Fibroblast of skin of abdomen (primary cell): ENCODE measurements around the gene NR2C2. TPM values are rescaled to one million over a fixed set of nuclear protein-coding genes. Genes with fewer than 3 reads are reported as not detected.
A peak's percentile ranks its signal among the peaks of the same experiment; 100 is the strongest.
"Not testable (repeated sequence)": the region's sequence is repeated elsewhere in the genome, so short reads cannot be mapped to it uniquely, and the experiment has no call there.

ENCODE experiments used
- DNase-seq: peaks from one replicate; pipeline ENCODE4 v3.0.0-alpha.2; 2013
- polyA plus RNA-seq, 2 experiments: library from polyadenylated mRNA; unstranded; fragments of 120-200 nt; gene quantifications; one replicate each; pipeline ENCODE4 v1.2.1, GENCODE V29; 2013; ENCODE audit not compliant: insufficient read length in 2 of 2

NR2C2 gene
- polyA plus RNA-seq (2013, experiment 1 of 2; ENCODE audit: insufficient read length): 27.2 TPM
- polyA plus RNA-seq (2013, experiment 2 of 2; ENCODE audit: insufficient read length): 26.9 TPM

DNA sequence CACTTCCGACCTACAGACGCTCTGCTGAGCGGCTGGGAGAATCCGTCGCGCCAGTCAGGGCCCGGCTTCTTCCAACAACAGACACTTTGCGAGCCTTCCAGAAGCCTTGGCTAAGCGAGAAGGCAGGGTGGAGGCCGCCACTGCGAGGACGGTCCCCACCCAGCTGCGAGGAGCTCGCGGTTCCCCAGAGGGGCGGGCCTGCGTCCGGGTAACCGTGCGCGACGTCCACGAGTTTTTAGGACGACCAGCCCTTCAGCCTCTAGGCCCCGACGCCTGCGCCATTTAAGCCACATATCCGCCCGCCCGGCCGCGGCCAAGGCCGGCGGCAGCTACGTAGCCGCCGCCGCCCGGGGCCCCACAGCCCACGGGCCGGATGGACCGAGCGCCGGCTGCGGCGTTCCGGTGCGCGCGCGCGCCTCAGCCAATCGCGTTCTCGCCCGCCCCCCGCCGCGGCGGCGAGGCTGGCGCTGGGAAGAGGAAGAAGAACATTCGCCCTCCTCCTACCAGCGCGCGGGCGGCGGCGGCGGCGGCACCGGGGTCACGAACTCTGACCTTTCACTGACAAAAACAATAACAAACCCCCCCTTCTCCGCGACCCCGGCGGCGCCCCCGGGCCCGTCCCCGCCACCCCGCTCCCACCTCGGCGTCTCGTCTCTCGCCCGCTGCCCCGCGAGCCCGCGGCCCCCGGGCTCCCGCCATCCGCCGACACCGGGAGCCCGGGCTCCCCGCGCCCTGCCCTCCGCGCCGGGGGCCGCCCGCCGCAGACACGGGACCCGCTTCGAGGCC is at the start of gene NR2C2:
Gene NR2C2, plus strand, starts transcription at position 484 of the 786 bp plus-strand sequence. CDS start 56,332 bp downstream, outside the sequence.
- DNase-seq: peak; percentile 80

DNA sequence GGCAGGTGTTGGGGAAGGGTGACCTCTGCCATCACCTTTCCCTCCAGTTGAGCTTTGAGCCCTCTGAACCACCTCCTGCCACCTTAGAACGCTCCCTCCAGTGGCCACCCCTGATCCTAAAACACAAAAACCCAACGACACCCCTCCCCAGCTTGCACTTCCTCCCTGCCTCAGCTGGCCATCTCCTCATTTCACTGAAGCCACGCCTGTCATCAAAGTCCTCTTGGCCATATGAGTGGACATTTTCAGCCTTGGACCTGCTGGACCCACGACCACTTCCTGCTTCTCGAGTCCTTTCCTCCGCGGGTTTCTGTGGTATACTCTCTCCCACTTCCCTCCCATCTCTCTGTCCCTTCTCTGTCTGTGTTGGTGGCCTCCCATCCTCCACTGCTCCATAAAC is 48.5 kb upstream of the NR2C2 start:
- no peak for DNase-seq

DNA sequence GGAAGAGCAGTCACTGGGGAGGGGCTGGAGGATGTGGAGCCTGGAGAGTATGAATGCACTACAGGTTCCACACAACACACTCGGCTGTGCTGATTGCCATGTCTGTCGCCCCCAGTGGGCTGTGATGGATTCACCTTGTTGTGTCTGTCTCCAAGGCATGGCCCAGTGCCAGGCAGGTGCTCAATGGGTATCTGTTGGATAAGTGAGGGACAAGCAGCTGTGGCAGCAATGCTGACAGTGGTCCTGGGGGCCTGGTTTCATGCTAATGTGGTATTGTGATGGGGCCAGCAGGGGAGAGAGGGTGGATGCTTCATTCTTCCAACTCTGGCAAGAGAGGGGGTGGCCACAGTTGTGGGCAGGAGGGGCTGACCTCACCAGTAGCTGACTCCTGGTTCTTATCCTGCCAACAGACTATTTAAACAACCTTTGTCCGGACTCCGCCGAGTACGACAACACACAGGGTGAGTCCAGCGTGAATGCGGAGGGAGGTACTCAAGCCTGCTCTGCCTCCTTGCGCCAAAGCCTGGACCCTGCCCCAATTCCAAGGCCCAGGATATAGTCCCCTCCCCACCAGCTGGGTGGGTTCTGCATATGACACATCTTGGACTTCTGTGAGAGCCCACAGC is 47.3 kb upstream of the NR2C2 start:
- no peak for DNase-seq

DNA sequence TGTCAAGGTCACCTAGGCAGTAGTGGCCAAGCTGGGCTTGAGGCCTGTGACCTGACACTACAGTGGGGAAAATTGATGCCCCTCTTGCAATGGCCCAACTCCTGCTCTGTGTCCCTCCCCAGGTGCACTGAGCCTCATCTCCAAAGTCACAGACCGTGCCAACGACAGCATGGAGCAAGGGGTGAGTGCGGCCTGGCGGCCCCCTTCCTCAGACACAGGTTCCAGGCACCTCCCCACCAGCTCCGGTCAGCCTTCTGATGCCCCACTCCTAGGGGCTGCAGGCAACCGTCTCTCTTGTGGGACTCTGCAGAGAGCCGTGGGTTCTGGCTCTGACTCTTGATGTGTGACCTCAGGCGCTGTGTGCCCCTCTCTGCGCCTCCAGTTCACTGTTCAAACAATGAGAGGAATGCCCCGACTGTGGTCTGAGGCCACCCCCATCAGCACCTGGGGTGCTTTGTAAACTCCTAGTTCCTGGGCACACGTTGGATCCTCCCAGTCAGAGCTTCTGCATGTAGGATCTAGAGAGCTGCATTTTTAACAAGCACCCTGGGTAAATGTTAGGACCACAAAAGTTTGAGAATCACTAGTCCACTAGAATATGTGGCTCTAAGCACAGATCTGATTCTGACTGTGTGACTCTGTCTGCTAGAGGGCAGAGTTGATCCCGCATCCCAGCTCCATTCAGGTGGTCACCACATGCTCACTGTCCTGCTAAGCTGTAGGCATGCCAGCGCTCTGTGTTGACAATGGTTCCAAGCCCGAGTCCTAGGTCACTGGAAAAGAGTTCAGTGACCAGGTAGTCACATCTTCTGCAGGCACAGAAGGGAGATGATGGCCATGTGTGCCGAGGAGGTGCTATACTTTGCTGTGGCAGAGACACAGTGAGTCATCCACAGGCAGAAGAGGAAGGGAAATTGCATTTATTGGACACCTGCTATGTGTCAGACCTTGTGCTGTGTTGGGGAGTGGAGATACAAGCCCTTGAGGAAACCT is 46.2 kb upstream of the NR2C2 start:
- DNase-seq: no peak

DNA sequence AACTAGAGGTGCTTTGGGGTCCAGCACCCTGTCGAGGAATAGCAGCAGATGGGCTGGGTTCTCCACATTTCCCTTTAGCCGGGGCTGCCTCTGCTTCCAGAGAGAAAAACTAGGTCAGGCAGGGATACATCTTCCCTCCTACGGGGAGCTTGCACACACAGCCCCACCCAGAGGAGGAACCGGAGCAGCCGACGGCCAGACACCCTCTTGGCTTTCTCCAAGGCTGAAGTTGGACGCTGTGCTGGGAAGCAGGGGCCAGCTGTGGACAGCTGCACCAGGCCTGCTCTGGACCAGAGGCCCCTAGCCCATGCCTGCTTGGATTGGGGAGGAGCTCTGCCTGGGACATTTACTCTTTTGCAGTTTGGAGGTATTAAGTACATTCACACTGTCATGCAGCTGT is 44.7 kb upstream of the NR2C2 start:
- DNase-seq: no peak

DNA sequence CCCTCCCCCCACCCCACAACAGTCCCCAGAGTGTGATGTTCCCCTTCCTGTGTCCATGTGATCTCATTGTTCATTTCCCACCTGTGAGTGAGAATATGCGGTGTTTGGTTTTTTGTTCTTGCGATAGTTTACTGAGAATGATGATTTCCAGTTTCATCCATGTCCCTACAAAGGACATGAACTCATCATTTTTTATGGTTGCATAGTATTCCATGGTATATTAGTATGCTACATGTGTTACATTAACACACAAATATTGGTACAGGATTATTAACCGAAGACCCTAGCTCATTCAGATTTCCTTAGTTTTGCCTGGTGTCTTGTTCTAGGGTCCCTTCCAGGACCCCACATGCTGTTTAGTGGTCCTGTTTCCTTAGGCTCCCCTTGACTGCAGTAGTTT is 43.9 kb upstream of the NR2C2 start:
- not testable (repeated sequence) for DNase-seq

DNA sequence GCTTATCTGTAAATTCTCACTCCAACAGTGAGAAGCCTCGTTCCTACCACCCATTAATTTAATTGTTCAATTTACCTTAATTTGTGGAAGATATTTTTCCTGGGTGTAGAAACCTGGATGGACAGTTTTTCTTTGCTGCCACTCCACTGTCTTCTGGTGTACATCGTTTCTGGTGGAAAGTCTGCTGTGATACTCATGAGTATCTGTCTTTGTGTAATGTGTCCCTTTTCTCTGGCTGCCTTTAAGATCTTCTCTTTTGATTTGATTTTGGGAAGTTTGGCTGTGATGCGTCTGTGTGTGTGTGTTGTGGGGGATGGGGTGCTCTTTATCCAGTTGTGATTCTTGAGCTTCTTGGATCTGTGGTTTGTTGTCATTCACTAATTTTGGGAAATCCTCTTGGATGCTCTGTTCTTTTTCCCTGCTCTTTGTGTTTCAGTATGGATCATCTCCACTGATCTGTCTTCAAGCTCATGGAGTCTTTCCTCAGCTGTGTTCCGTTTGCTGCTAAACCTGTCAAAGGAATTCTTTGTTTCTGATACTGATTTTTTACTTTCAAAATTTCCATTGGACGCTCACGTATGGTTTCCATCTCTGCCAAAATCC is 42.2 kb upstream of the NR2C2 start:
- no peak for DNase-seq

DNA sequence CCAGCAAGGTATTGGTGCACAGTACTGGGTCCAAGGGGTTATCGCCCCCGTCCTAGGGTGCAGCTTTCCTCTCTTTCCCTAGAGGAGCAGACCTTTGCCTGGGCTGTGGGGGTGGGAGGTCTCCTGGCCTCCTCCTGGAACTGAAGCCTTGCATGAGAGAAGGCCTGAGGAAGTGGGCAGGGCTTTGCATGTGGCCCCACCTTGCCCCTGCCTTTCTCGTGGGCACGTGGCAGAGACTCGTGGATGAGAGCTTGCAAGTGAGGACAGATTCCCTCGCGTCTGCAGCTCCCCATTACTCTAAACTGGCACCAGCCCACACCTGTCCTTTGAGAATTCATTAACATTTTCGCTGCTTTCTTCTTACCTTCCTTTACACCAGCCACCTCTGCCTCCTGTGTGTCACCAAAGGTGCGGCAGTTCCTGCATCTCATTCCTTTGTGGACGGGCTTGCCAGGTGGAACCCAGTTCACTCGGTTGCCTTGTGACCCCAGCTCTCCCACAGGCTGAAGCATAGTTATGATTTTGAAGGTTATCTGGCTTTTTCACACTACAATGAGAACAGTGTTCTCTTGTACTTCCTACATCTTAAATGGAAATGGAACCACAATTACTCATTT is 40.9 kb upstream of the NR2C2 start:
- DNase-seq: no peak

DNA sequence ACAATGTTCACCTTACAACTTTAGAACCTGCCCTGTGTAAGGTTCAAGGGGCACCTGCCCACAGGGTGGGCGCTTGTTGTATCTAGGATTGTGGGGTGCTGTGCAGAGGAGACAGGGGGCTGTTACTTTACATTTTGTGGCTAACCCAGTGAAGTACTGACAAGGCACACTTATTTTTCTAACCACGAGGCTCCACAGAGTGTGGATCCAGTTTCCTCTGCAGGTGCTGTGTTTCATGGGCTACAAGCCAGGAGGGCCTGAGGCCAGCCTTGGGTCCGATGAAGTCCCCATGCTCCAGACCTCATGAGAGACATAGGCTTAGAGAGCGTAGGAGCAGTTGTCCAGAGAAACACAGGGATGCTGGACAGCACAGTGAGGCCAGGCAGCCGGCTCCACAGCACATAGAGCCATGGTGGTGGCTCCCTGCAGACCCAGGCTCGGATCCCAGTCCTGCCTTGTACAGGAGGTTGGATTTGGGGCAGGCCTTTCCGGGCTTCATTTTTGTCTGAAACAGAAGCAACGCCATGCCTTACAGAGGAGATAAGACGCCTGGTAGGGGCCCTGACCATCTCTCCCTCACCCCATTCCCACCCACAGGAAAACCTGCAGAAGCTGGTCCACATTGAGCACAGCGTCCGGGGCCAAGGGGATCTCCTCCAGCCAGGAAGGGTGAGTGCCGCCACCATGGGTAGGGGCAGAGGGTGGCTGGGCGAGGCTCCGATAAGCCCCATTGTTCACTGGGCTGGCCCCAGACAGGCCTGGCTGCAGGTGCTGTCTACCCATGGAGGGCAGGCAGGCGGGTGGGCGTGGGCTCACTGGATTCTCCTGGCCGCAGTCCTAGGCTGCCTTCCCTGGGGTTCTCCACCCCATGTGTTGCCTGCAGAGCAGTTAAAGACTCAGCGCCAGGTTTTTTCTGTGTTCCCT is 40.1 kb upstream of the NR2C2 start:
- no peak for DNase-seq

DNA sequence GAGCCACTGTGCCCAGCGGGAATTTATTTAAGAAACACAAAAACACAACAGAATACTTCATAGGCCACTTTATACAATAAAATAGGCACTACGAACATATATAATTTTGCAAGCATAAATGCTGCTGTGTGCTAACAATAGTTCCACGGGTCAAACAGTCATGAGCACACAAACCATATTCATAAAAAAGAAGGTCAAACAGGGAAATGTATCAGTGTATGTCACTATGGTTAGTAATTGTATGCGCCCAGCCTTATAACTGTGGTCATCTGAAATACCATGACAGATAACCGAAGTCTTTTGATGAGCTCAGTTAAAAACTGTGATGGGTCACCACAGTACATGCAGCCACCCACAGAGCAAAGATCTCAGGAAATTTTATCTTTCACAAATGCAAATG is 38.1 kb upstream of the NR2C2 start:
- DNase-seq: no peak

DNA sequence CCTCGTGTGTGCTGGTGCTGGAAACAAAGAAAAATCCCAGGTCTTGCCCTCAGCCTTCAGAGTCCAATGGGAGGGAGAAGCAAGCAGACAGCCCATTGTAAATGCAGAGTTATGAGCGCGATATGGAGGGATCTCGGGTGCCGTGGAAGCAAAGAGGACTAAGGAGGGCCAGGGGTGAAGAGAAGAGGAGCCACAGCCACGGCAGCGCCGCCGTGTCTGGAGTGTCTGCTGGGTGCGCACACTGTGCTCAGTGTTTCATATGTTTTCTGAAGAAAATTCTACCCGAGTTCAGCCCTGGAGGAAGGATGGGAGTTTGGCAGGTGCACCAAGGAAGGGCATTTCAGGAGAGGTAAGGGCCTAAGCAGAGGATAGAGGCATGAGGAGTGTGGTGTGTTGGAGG is 35.7 kb upstream of the NR2C2 start:
- no peak for DNase-seq

DNA sequence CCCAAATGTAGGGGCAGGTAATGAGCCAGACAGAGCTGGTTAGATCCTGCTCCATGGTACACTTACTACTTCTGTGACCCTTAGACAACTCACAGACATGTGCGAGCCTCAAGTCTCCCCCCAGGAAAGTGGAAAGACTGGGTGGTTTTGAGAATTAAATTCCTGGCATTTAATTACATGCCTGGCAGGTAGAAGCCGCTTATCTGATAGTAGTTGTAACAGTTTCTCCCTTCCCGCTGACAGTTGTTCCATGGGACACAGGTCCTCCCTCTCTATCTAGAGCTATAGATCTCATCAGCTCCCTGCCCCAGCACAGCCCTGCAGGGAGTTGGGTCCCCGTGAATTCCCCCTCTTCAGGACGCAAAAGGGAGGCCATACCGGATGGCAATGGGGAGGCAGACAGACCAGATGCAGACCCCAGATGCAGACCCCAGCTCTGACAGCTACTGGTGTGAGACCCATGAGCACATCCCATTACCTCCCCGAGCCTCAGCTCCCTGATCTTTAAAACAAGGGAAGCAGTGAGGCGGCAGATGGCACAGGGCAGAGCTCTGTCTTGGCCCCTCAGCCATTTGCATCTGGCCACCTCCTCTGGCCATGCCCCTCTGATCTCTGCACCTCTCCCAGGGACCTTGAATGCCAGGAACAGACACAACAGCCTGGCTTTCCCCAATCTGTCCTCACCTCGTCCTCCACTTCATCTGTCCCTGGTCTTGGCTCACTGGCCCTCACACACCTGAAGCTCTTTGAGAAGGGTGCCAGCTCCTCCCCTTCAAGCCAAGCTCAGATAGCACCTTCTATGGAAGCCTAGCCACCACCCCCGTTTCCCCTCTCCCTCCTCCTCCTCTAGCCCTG is 34.1 kb upstream of the NR2C2 start:
- no peak for DNase-seq

DNA sequence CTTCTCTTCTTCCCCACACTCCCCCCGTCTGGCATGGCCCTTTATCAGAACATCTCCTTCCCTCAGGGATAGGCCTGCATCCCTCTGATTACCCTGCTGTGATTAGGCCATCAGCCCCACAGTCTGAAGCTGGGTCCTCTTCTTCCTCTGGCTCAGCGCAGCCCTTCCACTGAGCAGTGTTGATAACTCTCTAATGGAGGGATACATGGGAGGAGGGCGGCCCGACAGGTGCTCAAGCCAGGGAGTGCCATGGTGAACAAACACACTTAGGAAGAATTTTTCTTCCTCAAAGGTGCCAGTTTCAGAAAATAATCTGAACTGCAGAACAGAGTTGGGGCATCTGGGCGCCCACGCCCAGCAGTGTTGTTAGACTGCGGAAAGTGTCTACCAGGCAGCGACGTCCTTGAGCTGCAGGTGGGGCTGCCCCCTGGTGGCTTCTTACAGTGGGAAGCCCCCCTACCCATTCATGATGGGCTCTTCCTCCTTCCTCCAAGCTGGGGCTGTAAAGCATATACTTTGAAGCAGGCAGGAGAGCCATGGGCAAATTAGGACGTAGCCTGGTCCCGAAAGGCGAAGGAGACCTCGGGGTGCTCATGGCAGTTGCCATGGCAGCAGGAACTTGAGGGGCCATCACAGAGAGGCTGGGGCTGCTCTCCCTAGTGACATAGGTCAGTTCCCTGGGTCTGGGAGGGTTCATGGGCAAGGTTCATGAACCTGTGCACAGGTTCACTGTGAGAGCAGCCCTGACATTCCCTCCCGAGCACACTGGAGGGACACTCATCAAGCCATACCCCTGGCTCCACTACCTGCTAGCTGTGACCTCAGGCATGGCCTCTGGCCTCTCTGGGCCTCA is 33.2 kb upstream of the NR2C2 start:
- no peak for DNase-seq

DNA sequence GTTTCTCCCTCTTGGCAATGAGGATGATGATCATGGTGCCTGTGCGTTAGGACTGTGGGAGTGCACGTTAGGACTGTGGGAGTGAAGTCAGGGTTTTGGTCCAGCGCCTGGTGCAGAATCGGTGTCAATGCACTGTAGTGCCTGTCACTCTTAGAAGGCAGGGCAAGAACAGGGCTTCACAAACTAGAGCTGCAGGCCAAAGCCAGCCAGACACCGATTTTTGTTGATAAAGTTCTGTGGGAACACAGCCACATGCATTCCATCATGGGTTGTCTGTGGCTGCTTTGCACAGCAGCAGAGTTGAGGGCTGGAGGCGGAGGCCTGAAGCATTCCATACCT is 32.6 kb upstream of the NR2C2 start:
- DNase-seq: no peak

DNA sequence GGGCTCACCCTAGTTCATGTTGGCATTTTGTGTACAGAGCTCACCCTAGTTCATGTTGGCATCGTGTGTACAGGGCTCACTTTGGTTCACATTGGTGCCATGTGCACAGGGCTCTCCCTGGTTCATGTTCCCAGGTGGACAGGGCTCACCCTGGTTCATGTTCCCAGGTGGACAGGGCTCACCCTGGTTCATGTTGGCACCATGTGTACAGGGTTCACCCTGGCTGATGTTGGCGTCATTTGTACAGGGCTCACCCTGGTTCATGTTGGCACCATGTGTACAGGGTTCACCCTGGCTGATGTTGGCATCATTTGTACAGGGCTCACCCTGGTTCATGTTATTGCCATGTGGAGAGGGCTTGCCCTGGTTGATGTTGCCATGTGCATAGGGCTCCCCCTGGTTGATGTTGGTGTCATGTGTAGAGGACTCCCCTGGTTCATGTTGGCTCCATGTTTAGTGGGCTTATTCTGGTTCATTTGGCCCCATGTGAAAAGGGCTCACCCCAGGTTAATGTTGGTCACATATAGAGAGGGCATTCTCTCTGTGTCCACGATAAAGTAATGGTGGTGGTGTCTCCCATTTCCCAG is 31.7 kb upstream of the NR2C2 start:
- no peak for DNase-seq

DNA sequence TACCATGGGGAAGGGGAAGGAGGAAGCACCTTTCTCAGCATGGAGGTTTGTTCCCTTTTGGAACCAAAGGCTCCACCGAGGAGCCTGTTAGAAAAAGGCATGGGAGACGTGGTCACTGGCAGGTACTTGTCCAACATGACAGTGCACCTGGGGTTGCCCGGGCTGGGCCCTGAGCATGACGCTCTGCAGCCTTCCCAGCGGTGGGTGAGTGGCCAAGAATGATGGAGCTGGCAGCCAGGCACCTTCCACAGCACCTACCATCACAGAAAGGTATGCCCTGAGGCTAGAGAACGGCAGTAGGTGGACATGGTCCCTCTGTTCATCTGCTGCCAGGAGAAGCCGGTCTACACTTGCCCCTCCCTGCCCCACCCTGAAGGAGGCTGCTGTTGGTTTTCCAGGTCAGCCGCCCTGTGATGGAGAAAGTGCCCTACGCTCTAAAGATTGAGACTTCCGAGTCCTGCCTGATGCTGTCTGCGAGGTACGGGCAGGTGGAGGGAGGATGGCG is 29.0 kb upstream of the NR2C2 start:
- DNase-seq: no peak

DNA sequence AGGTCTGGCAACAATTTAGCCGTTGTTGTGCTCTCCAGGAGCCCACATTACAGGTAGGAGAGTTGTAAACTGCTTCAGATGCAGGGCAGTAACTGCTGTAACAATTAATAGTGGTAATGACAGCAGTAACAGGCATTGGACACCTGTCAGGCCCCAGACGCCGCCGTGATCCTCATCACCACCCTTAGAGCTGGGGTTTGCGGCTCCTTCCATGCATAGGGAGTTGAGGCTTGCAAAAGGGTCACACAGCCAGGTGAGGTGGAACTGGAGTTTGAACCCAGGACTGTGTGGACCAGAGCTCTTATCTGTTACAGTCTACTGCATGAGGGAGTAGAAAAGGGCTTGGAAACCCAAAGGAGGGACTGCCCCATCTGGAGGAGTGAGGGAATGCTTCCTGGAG is 26.8 kb upstream of the NR2C2 start:
- DNase-seq: no peak

DNA sequence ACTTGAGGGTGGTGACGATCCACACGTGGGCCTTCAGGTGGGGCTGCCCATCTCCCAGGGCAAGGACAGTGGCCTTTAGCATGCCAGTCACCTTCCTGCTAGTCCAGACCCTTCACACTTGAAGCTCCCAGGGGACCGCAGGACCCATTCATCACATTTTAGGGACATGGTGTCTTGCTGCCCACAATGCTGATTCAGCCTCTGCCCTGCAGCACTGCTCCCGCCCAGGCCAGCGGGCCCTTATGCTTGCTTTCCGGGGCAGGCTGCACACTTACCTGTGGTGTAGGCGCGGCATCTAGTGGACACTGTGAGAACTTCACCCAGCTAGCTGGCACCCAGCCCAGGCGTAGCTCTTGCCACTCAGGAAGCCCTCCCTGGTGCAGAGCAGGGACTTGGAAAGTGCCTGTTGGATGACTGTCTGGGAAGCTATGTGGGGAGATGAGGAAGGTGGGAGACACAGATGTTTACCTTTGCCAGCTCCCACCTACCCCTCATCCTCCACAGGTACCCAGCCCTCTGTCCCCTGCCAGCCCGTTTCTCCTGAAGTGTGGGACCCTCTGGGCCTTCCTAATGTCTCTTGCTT is 26.3 kb upstream of the NR2C2 start:
- peak; percentile 84 for DNase-seq
